ENCODE measurements around the gene PSME3.

The PSME3 gene

GRCh38 chr17:42877037-42877436, 43.8 kb downstream of the PSME3 start:
- H3K36me3 ChIP-seq (ENCODE audit: control insufficient read depth, insufficient read depth, low read length) = no peaks in the 10 kb centered on the region
- H3K9ac ChIP-seq = no peak overlapping the region
- no peak overlapping the region for H3K4me3 ChIP-seq (ENCODE audit: low read depth, low read length)
- TF ChIP-seq CTCF (IDR thresholded peaks at IDR 0.05) = no peak
- H3K27ac ChIP-seq = no peak overlapping the region
- H2AFZ ChIP-seq = no peak overlapping the region
- H3K27me3 ChIP-seq (ENCODE audit: control insufficient read depth, insufficient read depth, low read length) = no peaks in the 10 kb centered on the region
- no peaks in the 10 kb centered on the region for H3K79me2 ChIP-seq
- no peaks in the 10 kb centered on the region for H3K9me3 ChIP-seq (ENCODE audit: control insufficient read depth, low read length)
- H3K4me2 ChIP-seq (ENCODE audit: low read length) = no peak overlapping the region
- no peaks in the 10 kb centered on the region for H3K4me1 ChIP-seq

- no peak overlapping the region for H3K27ac ChIP-seq
- H3K27me3 ChIP-seq (ENCODE audit: control insufficient read depth, insufficient read depth, low read length) = no peaks in the 10 kb centered on the region
- no peaks in the 10 kb centered on the region for H3K9me3 ChIP-seq (ENCODE audit: control insufficient read depth, low read length)
- no peaks in the 10 kb centered on the region for H3K79me2 ChIP-seq
- no peak overlapping the region for H3K4me3 ChIP-seq (ENCODE audit: low read depth, low read length)
- no peaks in the 10 kb centered on the region for H3K36me3 ChIP-seq (ENCODE audit: control insufficient read depth, insufficient read depth, low read length)
- H3K4me1 ChIP-seq = no peaks in the 10 kb centered on the region
- no peak for TF ChIP-seq CTCF (IDR thresholded peaks at IDR 0.05)
- H2AFZ ChIP-seq = no peak overlapping the region
- no peak overlapping the region for H3K4me2 ChIP-seq (ENCODE audit: low read length)
- H3K9ac ChIP-seq = no peak overlapping the region
These were observed 45.1 kb downstream of the PSME3 start for GRCh38 chr17:42878123-42878880.

GRCh38 chr17:42878924-42879595, 45.9 kb downstream of the PSME3 start:
- no peaks in the 10 kb centered on the region for H3K79me2 ChIP-seq
- TF ChIP-seq CTCF (IDR thresholded peaks at IDR 0.05) = no peak
- H3K9ac ChIP-seq = no peak overlapping the region
- no peaks in the 10 kb centered on the region for H3K36me3 ChIP-seq (ENCODE audit: control insufficient read depth, insufficient read depth, low read length)
- no peaks in the 10 kb centered on the region for H3K9me3 ChIP-seq (ENCODE audit: control insufficient read depth, low read length)
- H3K27me3 ChIP-seq (ENCODE audit: control insufficient read depth, insufficient read depth, low read length) = no peaks in the 10 kb centered on the region
- no peak overlapping the region for H3K27ac ChIP-seq
- H3K4me3 ChIP-seq (ENCODE audit: low read depth, low read length) = no peak overlapping the region
- no peaks in the 10 kb centered on the region for H3K4me1 ChIP-seq
- H3K4me2 ChIP-seq (ENCODE audit: low read length) = no peak overlapping the region
- H2AFZ ChIP-seq = no peak overlapping the region

- H3K4me2 ChIP-seq (ENCODE audit: low read length) = no peak overlapping the region
- no peak overlapping the region for H3K9ac ChIP-seq
- no peak overlapping the region for H3K27ac ChIP-seq
- no peaks in the 10 kb centered on the region for H3K79me2 ChIP-seq
- H3K9me3 ChIP-seq (ENCODE audit: control insufficient read depth, low read length) = no peaks in the 10 kb centered on the region
- no peak for TF ChIP-seq CTCF (IDR thresholded peaks at IDR 0.05)
- H3K36me3 ChIP-seq (ENCODE audit: control insufficient read depth, insufficient read depth, low read length) = no peaks in the 10 kb centered on the region
- H3K27me3 ChIP-seq (ENCODE audit: control insufficient read depth, insufficient read depth, low read length) = no peaks in the 10 kb centered on the region
- H2AFZ ChIP-seq = no peak overlapping the region
- H3K4me1 ChIP-seq = no peaks in the 10 kb centered on the region
- H3K4me3 ChIP-seq (ENCODE audit: low read depth, low read length) = no peak overlapping the region
These were observed 46.4 kb downstream of the PSME3 start for GRCh38 chr17:42879596-42879985.

Data from parathyroid adenoma (tissue), 2 donors.